Hepatocyte (in vitro differentiated cells): Measurements from ENCODE around the gene PPDPF. TPM values are rescaled to one million over a fixed set of nuclear protein-coding genes. Genes with fewer than 3 reads are reported as not detected.

Source experiments
- DNase-seq: peaks from one replicate; pipeline ENCODE4 v3.0.0-alpha.2; 2016; ENCODE audit warnings: low spot score
- H2AFZ ChIP-seq: fragments of 200-600 bp; sonication (generic); 2 replicates; pipeline ENCODE4 v1.6.0; 2016; ENCODE audit warnings: antibody characterized with exemption, mild to moderate bottlenecking
- H3K27ac ChIP-seq: fragments of 200-600 bp; sonication (generic); 2 replicates; pipeline ENCODE4 v1.5.1; 2016; ENCODE audit warnings: mild to moderate bottlenecking
- H3K27me3 ChIP-seq: fragments of 200-600 bp; sonication (generic); 2 replicates; pipeline ENCODE4 v1.6.1; 2016
- H3K36me3 ChIP-seq: fragments of 200-600 bp; sonication (generic); replicated peaks from 2 replicates; pipeline ENCODE4 v1.5.1; 2016; ENCODE audit warnings: low read depth; ENCODE audit not compliant: insufficient read depth
- H3K4me1 ChIP-seq: fragments of 200-600 bp; sonication (generic); 2 replicates; pipeline ENCODE4 v1.5.1; 2016; ENCODE audit warnings: mild to moderate bottlenecking, moderate library complexity; ENCODE audit not compliant: insufficient read depth
- H3K4me2 ChIP-seq: fragments of 200-600 bp; sonication (generic); 2 replicates; pipeline ENCODE4 v1.6.0; 2016
- H3K4me3 ChIP-seq: fragments of 200-600 bp; sonication (generic); 2 replicates; pipeline ENCODE4 v1.5.1; 2016; ENCODE audit warnings: mild to moderate bottlenecking
- H3K79me2 ChIP-seq: fragments of 200-600 bp; sonication (generic); 2 replicates; pipeline ENCODE4 v1.6.0; 2017; ENCODE audit warnings: mild to moderate bottlenecking
- H3K9me2 ChIP-seq: fragments of 200-600 bp; sonication (generic); replicated peaks from 2 replicates; pipeline ENCODE4 v1.6.0; 2017; ENCODE audit warnings: mild to moderate bottlenecking; ENCODE audit not compliant: insufficient read depth
- H3K9me3 ChIP-seq: fragments of 200-600 bp; sonication (generic); 2 replicates; pipeline ENCODE4 v1.5.1; 2016; ENCODE audit warnings: low read depth, mild to moderate bottlenecking
- H4K20me1 ChIP-seq: fragments of 200-600 bp; sonication (generic); 2 replicates; pipeline ENCODE4 v1.6.0; 2016; ENCODE audit warnings: mild to moderate bottlenecking; ENCODE audit not compliant: insufficient read depth, poor library complexity, severe bottlenecking
- CTCF ChIP-seq: fragments of 200-600 bp; sonication (generic); IDR thresholded peaks from 2 replicates; pipeline ENCODE4 v1.5.1; 2016; ENCODE audit warnings: antibody characterized with exemption, mild to moderate bottlenecking; ENCODE audit not compliant: poor library complexity
- EZH2 ChIP-seq: fragments of 200-600 bp; sonication (generic); IDR thresholded peaks from 2 replicates; pipeline ENCODE4 v1.6.1; 2016; ENCODE audit warnings: antibody characterized with exemption, mild to moderate bottlenecking, borderline replicate concordance
- EZH2phosphoT487 ChIP-seq: fragments of 200-600 bp; sonication (generic); IDR thresholded peaks from one replicate; pipeline ENCODE4 v1.6.1; 2018; ENCODE audit warnings: antibody characterized with exemption, mild to moderate bottlenecking, low read depth, moderate library complexity; ENCODE audit not compliant: unreplicated experiment, severe bottlenecking
- WGBS: methylation state at CpG from one replicate; pipeline ENCODE4 v1.1.6; 2016; ENCODE audit warnings: low lambda C conversion rate; ENCODE audit errors: missing lambda C conversion rate; 5-methylcytosine and 5-hydroxymethylcytosine counted together
- polyA plus RNA-seq: library from polyadenylated mRNA; unstranded; fragments of >200 nt; fragmentation: Nextera tagmentation; extraction: Ambion mirVana; gene quantifications from 2 replicates; pipeline ENCODE4 v1.2.1, GENCODE V29; 2016
- total RNA-seq: library from RNA; depleted of rRNA; stranded (reverse); fragments of >200 nt; gene quantifications from 2 replicates; pipeline ENCODE4 v1.2.3, GENCODE V29; 2014

The PPDPF gene
- total and polyA plus RNA-seq, 2 experiments from 2014 or later: 55.1 to 333 TPM

GRCh38 chr20:63534831-63535651 lies 14.5 kb downstream of the PPDPF start:
- H3K4me2 ChIP-seq: no peak overlapping the region
- TF ChIP-seq EZH2phosphoT487: no peak
- TF ChIP-seq CTCF: no peak
- peaks cover 3% of the 10 kb centered on the region for H3K4me1 ChIP-seq
- 84% methylated on average over 32 of the region's 49 CpGs for WGBS
- no peak for DNase-seq
- H3K4me3 ChIP-seq: no peak overlapping the region
- H2AFZ ChIP-seq: no peak overlapping the region
- no peaks in the 10 kb centered on the region for H3K9me3 ChIP-seq
- H3K27ac ChIP-seq: no peak overlapping the region
- H3K9me2 ChIP-seq: no peaks in the 10 kb centered on the region
- no peaks in the 10 kb centered on the region for H4K20me1 ChIP-seq
- no peaks in the 10 kb centered on the region for H3K79me2 ChIP-seq
- no peaks in the 10 kb centered on the region for H3K36me3 ChIP-seq
- no peaks in the 10 kb centered on the region for H3K27me3 ChIP-seq

- Histone ChIP-seq H3K27me3 (no peaks in the 10 kb centered on the region), H3K36me3 (no peaks in the 10 kb centered on the region), H3K9me2 (no peaks in the 10 kb centered on the region), H3K4me1 (peaks cover 3% of the 10 kb centered on the region), H3K4me3 (no peak overlapping the region), H3K4me2 (no peak overlapping the region), H3K9me3 (no peaks in the 10 kb centered on the region), H3K79me2 (no peaks in the 10 kb centered on the region), H3K27ac (no peak overlapping the region), H4K20me1 (no peaks in the 10 kb centered on the region), H2AFZ (no peak overlapping the region)
- whole genome bisulfite sequencing: 85% methylated on average over 34 of the region's 35 CpGs
- no peak for DNase-seq
- TF ChIP-seq EZH2 (no peak), EZH2phosphoT487 (no peak), CTCF (no peak)
Observed at GRCh38 chr20:63536241-63536977, 15.8 kb downstream of the PPDPF start.

GRCh38 chr20:63536997-63537524 lies 16.5 kb downstream of the PPDPF start, which contains the start of gene PTK6:
PTK6 (minus strand) TSS chr20:63537376; CDS start chr20:63537314, 62 bp downstream.
- Histone ChIP-seq H3K4me3 (no peak within 1 kb of the TSS), H3K27ac (no peak within 1 kb of the TSS), H4K20me1 (no peaks in the 10 kb centered on the region), H3K79me2 (no peaks in the 10 kb centered on the region), H3K9me3 (no peaks in the 10 kb centered on the region), H3K4me1 (peaks cover 3% of the 10 kb centered on the region), H2AFZ (peak within 1 kb of the TSS; percentile 18), H3K9me2 (no peaks in the 10 kb centered on the region), H3K27me3 (no peaks in the 10 kb centered on the region), H3K36me3 (no peaks in the 10 kb centered on the region), H3K4me2 (peak within 1 kb of the TSS; percentile 90)
- WGBS: 95% methylated on average over 29 of the region's 29 CpGs
- TF ChIP-seq CTCF: no peak
- TF ChIP-seq EZH2phosphoT487: no peak
- TF ChIP-seq EZH2: no peak
- no peak for DNase-seq
